GM18907 (cell line): ENCODE data around the gene CD151.

Experiments
- ATAC-seq: cut with Tn5 transposase; IDR thresholded peaks from one replicate; pipeline ENCODE4 v1.9.1; 2021; ENCODE audit warnings: mild to moderate bottlenecking, moderate library complexity; ENCODE audit not compliant: unreplicated experiment

The CD151 gene

GRCh38 chr11:813072-813455 lies 19.7 kb upstream of the CD151 start:
- ATAC-seq = no peak

- ATAC-seq = no peak
These were observed 19.2 kb upstream of the CD151 start for GRCh38 chr11:813456-814096.

- ATAC-seq = no peak
These were observed 16.9 kb upstream of the CD151 start for GRCh38 chr11:815675-816432.

GRCh38 chr11:816433-816779 lies 16.3 kb upstream of the CD151 start:
- no peak for ATAC-seq

GRCh38 chr11:818396-819128 lies 14.2 kb upstream of the CD151 start, which contains the start of gene PNPLA2:
PNPLA2 (plus strand) TSS chr11:818914; CDS start chr11:819719, 805 bp downstream.
- no peak for ATAC-seq

- peak; percentile 56 for ATAC-seq
These were observed 13.4 kb upstream of the CD151 start for GRCh38 chr11:819129-819931.

- peak; percentile 65 for ATAC-seq
These were observed 12.7 kb upstream of the CD151 start for GRCh38 chr11:819943-820649.

- no peak for ATAC-seq
These were observed 11.9 kb upstream of the CD151 start for GRCh38 chr11:820655-821511.

GRCh38 chr11:821512-822371 lies 11.0 kb upstream of the CD151 start:
- ATAC-seq = no peak

- no peak for ATAC-seq
These were observed 9.1 kb upstream of the CD151 start for GRCh38 chr11:823441-824291.

- ATAC-seq = no peak
These were observed 8.4 kb upstream of the CD151 start for GRCh38 chr11:824292-824880.

GRCh38 chr11:824942-825341 lies 7.8 kb upstream of the CD151 start:
- ATAC-seq = no peak

- ATAC-seq = no peak
These were observed 7.2 kb upstream of the CD151 start for GRCh38 chr11:825366-826226.

GRCh38 chr11:826227-826621 lies 6.5 kb upstream of the CD151 start:
- no peak for ATAC-seq

GRCh38 chr11:826836-827145 lies 6.0 kb upstream of the CD151 start:
- peak; percentile 13 for ATAC-seq

- ATAC-seq = peak; percentile 48
These were observed 5.4 kb upstream of the CD151 start for GRCh38 chr11:827146-827896.
